Epithelial cell of proximal tubule (primary cell): ENCODE measurements around the gene RUSF1. TPM values are rescaled to one million over a fixed set of nuclear protein-coding genes. Genes with fewer than 3 reads are reported as not detected.

Experiments
- DNase-seq: peaks from one replicate; pipeline ENCODE4 v3.0.0-alpha.2; 2011; ENCODE audit warnings: low read depth
- H3K4me3 ChIP-seq: 2 replicates; pipeline ENCODE4 v1.5.1; 2011; ENCODE audit warnings: low read depth, mild to moderate bottlenecking, low read length
- total RNA-seq: library from RNA; depleted of rRNA; stranded (reverse); fragments of >200 nt; gene quantifications from 2 replicates; pipeline ENCODE4 v1.2.3, GENCODE V29; 2015
- TF ChIP-seq, protein P1 (sequence below): conservative IDR thresholded peaks from 2 replicates; pipeline ENCODE4 v1.5.1; 2012; ENCODE audit warnings: low read depth, mild to moderate bottlenecking, low read length

The RUSF1 gene
- total RNA-seq, 1 donor from 2014 or later, result 42.8 TPM

DNA sequence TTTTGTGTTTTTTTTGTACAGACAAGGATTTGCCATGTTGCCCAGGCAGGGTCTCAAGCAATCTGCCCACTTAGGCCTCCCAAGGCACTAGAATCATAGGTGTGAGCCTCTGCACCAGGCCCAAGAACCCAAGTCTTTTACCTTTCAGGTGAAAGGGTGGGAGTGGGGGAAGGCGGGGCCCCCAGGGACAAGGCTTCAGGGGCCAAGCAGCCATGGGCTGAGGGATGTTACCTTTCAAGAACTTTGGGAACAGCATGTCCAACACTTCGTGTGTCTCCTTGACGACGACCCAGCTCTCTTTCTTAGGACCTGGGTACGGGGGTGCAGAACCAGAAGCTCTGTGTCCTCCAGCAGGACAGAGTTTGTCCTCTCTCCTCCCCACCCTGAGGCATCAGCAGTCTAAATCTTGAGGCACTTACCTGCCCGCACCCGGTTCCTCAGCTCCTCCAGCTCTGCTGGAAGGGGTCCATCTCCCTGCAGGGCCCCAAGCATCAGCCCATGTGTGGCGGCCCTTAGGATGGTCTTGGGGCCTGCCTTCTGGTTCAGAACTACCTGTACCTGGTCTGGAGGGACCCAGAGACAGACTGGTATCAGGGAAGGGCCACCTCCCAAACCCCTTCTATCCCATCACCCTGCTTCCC is 16.3 kb downstream of the RUSF1 start:
- TF ChIP-seq, protein P1, sequence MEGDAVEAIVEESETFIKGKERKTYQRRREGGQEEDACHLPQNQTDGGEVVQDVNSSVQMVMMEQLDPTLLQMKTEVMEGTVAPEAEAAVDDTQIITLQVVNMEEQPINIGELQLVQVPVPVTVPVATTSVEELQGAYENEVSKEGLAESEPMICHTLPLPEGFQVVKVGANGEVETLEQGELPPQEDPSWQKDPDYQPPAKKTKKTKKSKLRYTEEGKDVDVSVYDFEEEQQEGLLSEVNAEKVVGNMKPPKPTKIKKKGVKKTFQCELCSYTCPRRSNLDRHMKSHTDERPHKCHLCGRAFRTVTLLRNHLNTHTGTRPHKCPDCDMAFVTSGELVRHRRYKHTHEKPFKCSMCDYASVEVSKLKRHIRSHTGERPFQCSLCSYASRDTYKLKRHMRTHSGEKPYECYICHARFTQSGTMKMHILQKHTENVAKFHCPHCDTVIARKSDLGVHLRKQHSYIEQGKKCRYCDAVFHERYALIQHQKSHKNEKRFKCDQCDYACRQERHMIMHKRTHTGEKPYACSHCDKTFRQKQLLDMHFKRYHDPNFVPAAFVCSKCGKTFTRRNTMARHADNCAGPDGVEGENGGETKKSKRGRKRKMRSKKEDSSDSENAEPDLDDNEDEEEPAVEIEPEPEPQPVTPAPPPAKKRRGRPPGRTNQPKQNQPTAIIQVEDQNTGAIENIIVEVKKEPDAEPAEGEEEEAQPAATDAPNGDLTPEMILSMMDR, result no peak
- no peak overlapping the region for H3K4me3 ChIP-seq
- no peak for DNase-seq

DNA sequence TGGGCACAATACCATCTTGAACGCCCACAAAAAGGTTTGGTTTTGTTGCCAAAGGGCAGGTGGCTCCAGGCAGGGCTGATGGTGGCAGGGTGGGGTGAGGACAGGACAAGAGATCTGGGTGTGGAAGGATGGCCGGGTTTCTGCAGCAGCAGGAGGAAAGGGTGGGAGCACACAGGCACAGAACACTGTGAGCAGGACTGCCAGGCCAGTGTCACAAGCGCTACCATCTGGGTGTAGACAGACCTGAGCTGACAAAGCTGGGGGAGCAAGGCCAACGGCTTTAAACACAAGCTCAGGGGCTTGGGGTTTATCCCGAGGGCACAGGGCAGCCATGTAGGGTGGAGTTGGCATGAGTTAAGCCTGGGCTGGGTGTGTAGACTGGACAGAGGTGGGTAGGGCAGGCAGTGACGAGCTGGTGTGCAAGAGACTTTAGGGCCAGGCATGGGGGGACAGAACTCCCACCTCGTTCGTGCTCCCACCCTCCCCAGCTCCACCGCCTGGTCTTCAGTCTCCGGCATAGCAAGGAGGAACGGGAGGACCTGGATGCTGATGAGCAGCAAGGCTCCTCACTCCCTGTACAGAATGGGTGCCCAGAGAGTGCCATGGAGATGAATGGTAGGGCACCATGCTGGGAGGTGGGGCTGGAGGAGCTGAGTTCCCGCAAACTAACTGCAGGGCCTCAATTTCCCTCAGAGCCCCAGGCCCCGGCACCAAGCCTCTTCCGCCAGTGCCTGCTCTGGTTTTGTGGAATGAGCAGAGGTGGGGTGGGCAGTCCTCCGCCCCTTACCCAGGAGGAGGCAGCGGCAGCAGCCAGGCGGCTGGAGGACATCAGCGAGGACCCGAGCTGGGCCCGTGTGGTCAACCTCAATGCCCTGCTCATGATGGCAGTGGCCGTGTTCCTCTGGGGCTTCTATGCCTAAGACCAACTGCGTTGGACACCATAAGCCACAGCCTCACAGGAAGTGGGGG is 18.3 kb downstream of the RUSF1 start:
- TF ChIP-seq, protein P1, result no peak
- no peak overlapping the region for H3K4me3 ChIP-seq
- DNase-seq, result no peak

DNA sequence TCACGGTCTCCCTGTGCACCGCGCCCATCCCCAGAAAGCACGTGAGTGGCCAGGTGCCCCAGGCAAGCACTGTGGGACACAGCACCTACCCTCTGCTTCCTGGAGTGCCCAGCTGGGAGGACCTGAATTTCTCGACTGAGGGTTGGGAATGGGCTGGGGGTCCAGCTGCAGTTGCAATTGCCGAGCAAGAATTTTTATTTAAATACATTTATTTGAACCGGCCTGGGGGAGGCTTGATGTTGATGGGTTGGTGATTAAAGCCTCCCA is 19.0 kb downstream of the RUSF1 start:
- DNase-seq, result no peak
- TF ChIP-seq, protein P1, result no peak
- H3K4me3 ChIP-seq, result no peak overlapping the region

DNA sequence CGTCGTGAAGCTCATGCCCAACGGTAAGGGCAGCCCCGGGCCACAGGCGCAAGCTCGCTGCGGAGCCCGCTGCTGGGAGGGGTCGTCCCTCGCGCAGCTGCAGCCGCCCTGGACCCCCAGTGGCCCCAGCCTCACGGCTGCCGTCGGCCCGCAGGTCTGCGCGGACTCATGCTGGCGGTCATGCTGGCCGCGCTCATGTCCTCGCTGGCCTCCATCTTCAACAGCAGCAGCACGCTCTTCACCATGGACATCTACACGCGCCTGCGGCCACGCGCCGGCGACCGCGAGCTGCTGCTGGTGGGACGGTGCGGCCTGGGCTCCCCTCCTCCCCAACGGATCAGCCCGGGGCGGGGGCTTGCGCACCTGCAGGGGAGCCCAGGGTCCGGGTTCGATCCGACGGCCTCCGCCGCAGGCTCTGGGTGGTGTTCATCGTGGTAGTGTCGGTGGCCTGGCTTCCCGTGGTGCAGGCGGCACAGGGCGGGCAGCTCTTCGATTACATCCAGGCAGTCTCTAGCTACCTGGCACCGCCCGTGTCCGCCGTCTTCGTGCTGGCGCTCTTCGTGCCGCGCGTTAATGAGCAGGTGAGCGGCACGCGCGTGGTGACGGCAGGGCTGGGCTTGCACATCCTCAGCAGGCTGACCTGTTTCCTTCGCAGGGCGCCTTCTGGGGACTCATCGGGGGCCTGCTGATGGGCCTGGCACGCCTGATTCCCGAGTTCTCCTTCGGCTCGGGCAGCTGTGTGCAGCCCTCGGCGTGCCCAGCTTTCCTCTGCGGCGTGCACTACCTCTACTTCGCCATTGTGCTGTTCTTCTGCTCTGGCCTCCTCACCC is 19.5 kb downstream of the RUSF1 start:
- TF ChIP-seq, protein P1, result no peak
- no peak for DNase-seq

DNA sequence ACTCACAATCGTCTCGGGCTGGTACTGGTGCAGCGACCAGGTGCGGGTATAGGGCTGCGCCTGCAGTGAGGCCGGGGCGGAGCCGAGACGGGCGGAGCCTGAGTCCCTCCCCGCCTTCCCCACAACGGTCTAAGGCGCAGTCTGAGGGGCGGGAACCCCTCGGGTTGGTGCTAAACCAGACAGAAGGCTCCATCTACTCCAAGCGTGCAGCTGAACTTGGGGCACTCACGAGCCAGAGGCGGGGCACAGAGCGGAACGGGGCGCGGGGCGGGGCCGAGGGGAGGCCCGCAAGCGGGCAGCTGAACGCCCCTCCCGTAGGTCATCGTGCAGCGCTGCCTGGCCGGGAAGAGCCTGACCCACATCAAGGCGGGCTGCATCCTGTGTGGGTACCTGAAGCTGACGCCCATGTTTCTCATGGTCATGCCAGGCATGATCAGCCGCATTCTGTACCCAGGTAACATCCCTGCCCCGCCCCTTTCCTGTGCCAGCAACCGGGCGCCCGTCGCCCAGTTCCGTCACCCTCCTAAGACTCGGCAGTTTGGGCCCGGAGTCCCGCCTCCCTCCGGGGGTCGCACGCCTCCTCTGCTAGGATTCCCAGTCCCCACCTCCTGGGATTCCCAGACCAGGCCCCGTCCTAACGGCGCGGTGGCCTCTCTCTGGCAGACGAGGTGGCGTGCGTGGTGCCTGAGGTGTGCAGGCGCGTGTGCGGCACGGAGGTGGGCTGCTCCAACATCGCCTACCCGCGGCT is 20.3 kb downstream of the RUSF1 start:
- TF ChIP-seq, protein P1, result no peak
- peak overlapping the region; percentile 54 for H3K4me3 ChIP-seq
- DNase-seq, result no peak

More for the DNA sequence above, 19.5 kb downstream of the RUSF1 start:
- no peak overlapping the region for H3K4me3 ChIP-seq

DNA sequence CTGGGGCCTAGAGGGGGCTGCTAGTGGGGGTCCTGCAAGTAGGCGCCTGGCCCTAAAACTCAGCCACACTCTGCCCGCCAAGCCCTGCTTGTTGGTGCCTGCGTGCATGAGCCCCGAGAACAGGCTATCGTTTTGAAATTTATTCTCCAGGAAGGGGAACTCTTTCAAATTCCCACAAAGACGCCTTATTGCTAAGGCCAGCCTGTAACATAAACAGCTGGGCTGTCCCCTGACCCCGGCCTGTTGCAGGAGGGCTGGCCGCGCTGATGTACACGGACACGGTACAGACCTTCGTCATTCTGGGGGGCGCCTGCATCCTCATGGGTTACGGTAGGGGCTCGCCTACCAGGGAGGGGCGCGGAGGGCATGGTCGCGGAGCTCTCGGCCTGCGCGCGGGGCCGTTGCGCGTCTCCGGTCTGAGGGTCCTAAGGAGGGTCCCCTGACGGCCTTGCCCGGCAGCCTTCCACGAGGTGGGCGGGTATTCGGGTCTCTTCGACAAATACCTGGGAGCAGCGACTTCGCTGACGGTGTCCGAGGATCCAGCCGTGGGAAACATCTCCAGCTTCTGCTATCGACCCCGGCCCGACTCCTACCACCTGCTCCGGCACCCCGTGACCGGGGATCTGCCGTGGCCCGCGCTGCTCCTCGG is 21.0 kb downstream of the RUSF1 start:
- TF ChIP-seq, protein P1, result no peak
- no peak for DNase-seq
- H3K4me3 ChIP-seq, result peak overlapping the region; percentile 54
